Spleen (tissue), 7 donors: ENCODE data around the gene TROAP.

Experiments used
- CTCF ChIP-seq, 11 experiments: fragments of 200-600 bp in 7 of 11; fragments of 450-650 bp in 4 of 11; sonication (generic) in 4 of 11; IDR thresholded peaks in 8 of 11; conservative IDR thresholded peaks in 3 of 11; 1 replicate in 7 of 11; 2 replicates in 4 of 11; pipeline versions ENCODE4 v1.4.0 to v1.8.0; 2016 to 2021; ENCODE audit warnings: antibody characterized with exemption in 11 of 11, inconsistent platforms in 4 of 11, mild to moderate bottlenecking in 1 of 11
- POLR2A ChIP-seq, 3 donors: fragments of 450-650 bp; IDR thresholded peaks; one replicate each; pipeline ENCODE4 v1.5.1; 2017; ENCODE audit warnings: antibody characterized with exemption in 3 of 3, mild to moderate bottlenecking in 1 of 3
- POLR2AphosphoS5 ChIP-seq, 3 donors: sonication (generic); formaldehyde crosslinking; IDR thresholded peaks; one replicate each; pipeline ENCODE4 v1.5.1; 2017; ENCODE audit warnings: antibody characterized with exemption in 3 of 3
- donor health status: DM: no; HTN: no; CAD: no; lungs with moderate emphysema.
- donor health status: DM: no; HTN: no; CAD: no.
- donor health status: DM: no; HTN: no; CAD: no.

DNA sequence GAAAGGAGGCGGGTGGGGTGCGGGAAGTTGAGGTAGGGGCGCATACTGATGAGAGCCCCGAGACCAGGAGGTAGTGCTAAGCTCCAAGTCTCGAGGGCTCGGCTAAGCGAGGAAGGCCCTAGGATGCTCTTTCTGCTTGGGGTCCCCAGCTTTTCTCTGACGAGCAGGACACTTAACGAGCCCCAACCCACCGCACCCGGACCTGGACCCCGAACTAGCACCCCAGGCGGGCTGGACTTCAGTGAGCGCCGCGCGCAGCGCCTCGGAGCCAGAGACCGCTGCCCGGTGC is 18.7 kb downstream of the TROAP start:
- no peak for TF ChIP-seq CTCF (IDR thresholded peaks at IDR 0.05 in 8 of 11, conservative IDR thresholded peaks at IDR 0.05 in 3 of 11)
- TF ChIP-seq POLR2AphosphoS5 (IDR thresholded peaks at IDR 0.05), result no peak
- no peak for TF ChIP-seq POLR2A (IDR thresholded peaks at IDR 0.05)
